ENCODE results near the gene TMTC2.

TMTC2 gene

GRCh38 chr12:82896277-82896676, 209.6 kb downstream of the TMTC2 start:
- DNase-seq (ENCODE audit: low read depth) = no peak
- no peak for TF ChIP-seq CTCF (IDR thresholded peaks at IDR 0.05; ENCODE audit: control insufficient read depth, extremely low read depth, insufficient read depth)
- H3K4me3 ChIP-seq (ENCODE audit: low read depth, low read length) = no peak overlapping the region

GRCh38 chr12:82896979-82897378, 210.3 kb downstream of the TMTC2 start:
- TF ChIP-seq CTCF (IDR thresholded peaks at IDR 0.05; ENCODE audit: control insufficient read depth, extremely low read depth, insufficient read depth) = peak; percentile 61
- H3K4me3 ChIP-seq (ENCODE audit: low read depth, low read length) = no peak overlapping the region
- peak; percentile 69 for DNase-seq (ENCODE audit: low read depth)

DNA sequence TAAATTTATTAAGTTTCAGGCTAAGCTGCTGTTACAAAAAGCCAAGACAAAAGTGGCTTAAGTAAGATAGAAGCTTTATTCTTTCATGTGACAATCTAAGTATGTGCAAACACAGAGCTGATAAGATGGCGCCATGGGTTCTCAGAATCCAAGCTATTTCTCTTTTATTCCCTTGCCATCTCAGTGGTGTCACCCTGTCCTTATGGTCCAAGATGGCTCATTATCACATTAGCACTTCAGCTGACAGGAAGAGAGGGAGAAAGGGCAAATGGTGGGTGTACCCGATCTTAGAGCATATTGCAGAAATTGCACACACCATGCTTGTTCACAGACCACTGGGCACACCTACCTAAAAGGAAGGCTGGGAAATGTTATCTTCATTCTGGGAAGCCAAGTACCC, 211.7 kb downstream of the TMTC2 start:
- no peak for DNase-seq (ENCODE audit: low read depth)
- no peak for TF ChIP-seq CTCF (IDR thresholded peaks at IDR 0.05; ENCODE audit: control insufficient read depth, extremely low read depth, insufficient read depth)
- H3K4me3 ChIP-seq (ENCODE audit: low read depth, low read length) = no peak overlapping the region

- TF ChIP-seq CTCF (IDR thresholded peaks at IDR 0.05; ENCODE audit: control insufficient read depth, extremely low read depth, insufficient read depth) = no peak
- H3K4me3 ChIP-seq (ENCODE audit: low read depth, low read length) = no peak overlapping the region
- no peak for DNase-seq (ENCODE audit: low read depth)
Measured at GRCh38 chr12:82904219-82904790, 217.6 kb downstream of the TMTC2 start.

DNA sequence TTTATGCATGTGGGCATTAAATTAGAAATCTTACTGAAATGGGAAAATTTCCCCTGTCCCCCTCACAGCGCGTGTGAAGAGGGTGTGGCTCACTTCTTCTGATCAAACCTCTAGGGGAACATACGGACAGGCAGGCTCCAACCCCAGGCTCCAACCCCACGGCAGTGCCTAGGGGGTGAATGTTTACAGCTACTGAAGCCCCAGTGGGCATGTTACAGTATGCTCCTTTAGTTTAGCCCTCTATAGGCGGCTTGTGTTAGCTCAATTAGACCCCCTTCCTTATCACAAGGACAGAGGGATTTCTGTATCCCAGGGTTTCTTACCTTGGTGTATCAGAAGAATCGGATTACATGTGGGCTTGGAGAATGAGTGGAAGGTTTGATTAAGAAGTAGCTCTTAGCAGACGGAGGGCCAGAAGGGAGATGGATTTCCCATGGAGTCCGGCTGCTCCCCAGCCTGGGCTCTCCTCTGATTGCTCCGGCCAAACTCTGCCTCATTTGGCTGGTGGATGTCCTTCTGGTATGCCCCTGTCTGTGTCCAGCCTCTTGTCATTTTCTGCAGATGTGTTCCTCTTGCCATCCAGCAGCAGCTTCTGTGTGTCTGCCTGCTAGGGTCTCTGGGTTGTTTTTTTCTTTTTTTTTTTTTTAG, 223.7 kb downstream of the TMTC2 start:
- TF ChIP-seq CTCF (IDR thresholded peaks at IDR 0.05; ENCODE audit: control insufficient read depth, extremely low read depth, insufficient read depth) = no peak
- no peak for DNase-seq (ENCODE audit: low read depth)
- H3K4me3 ChIP-seq (ENCODE audit: low read depth, low read length) = no peak overlapping the region

- TF ChIP-seq CTCF (IDR thresholded peaks at IDR 0.05; ENCODE audit: control insufficient read depth, extremely low read depth, insufficient read depth) = no peak
- no peak for DNase-seq (ENCODE audit: low read depth)
- H3K4me3 ChIP-seq (ENCODE audit: low read depth, low read length) = no peak overlapping the region
Measured at GRCh38 chr12:82912406-82912805, 225.7 kb downstream of the TMTC2 start.
